ENCODE measurements around the gene RARRES2. TPM values are rescaled to one million over a fixed set of nuclear protein-coding genes. Genes with fewer than 3 reads are reported as not detected.

RARRES2 gene
- total and polyA plus RNA-seq, 2 experiments from 2014 or later = not detected

GRCh38 chr7:150330211-150330885 lies 11.1 kb downstream of the RARRES2 start:
- H2AFZ ChIP-seq = no peak overlapping the region
- TF ChIP-seq EZH2 (IDR thresholded peaks at IDR 0.05; ENCODE audit: insufficient read depth, poor library complexity, severe bottlenecking) (no peak), EZH2phosphoT487 (IDR thresholded peaks at IDR 0.05; ENCODE audit: insufficient read depth, low read depth) (no peak)
- no peak for DNase-seq
- 71 to 77% methylated on average over 19 of the region's 19 CpGs for WGBS, 2 experiments (ENCODE audit: low coverage in 1 of 2, low lambda C conversion rate in 2 of 2, missing lambda C conversion rate in 2 of 2)
- H3K9me3 ChIP-seq (ENCODE audit: low read depth) = no peaks in the 10 kb centered on the region
- no peaks in the 10 kb centered on the region for H4K20me1 ChIP-seq (ENCODE audit: insufficient read depth)
- no peak overlapping the region for H3K9ac ChIP-seq
- H3K36me3 ChIP-seq (ENCODE audit: low read depth) = no peaks in the 10 kb centered on the region
- in situ Hi-C loops (cut with MboI) = no loop called here
- H3K4me3 ChIP-seq = no peak overlapping the region
- no peaks in the 10 kb centered on the region for H3K9me2 ChIP-seq (ENCODE audit: insufficient read depth)
- no peaks in the 10 kb centered on the region for H3K79me2 ChIP-seq (ENCODE audit: insufficient read depth)
- H3K4me2 ChIP-seq (ENCODE audit: unreplicated experiment) = no peak overlapping the region
- H3F3A ChIP-seq (ENCODE audit: insufficient read depth) = no peaks in the 10 kb centered on the region
- 0 out of 2 replicates have a peak, but pooled peaks cover 2% of the 10 kb centered on the region for H3K4me1 ChIP-seq (ENCODE audit: insufficient read depth)
- H3K27ac ChIP-seq = no peak overlapping the region
- H3K27me3 ChIP-seq (replicated peaks; ENCODE audit: insufficient read depth) = peaks cover 2% of the 10 kb centered on the region; the same call in 1 of the 2 replicates

GRCh38 chr7:150329331-150330120 lies 11.9 kb downstream of the RARRES2 start:
- H2AFZ ChIP-seq = no peak overlapping the region
- no peaks in the 10 kb centered on the region for H3F3A ChIP-seq (ENCODE audit: insufficient read depth)
- no peaks in the 10 kb centered on the region for H4K20me1 ChIP-seq (ENCODE audit: insufficient read depth)
- TF ChIP-seq EZH2 (IDR thresholded peaks at IDR 0.05; ENCODE audit: insufficient read depth, poor library complexity, severe bottlenecking) (no peak), EZH2phosphoT487 (IDR thresholded peaks at IDR 0.05; ENCODE audit: insufficient read depth, low read depth) (no peak)
- no peak overlapping the region for H3K4me2 ChIP-seq (ENCODE audit: unreplicated experiment)
- no peaks in the 10 kb centered on the region for H3K79me2 ChIP-seq (ENCODE audit: insufficient read depth)
- H3K9me2 ChIP-seq (ENCODE audit: insufficient read depth) = no peaks in the 10 kb centered on the region
- DNase-seq = no peak
- no peaks in the 10 kb centered on the region for H3K9me3 ChIP-seq (ENCODE audit: low read depth)
- no peak overlapping the region for H3K4me3 ChIP-seq
- peaks cover 2% of the 10 kb centered on the region; the same call in 1 of the 2 replicates for H3K27me3 ChIP-seq (replicated peaks; ENCODE audit: insufficient read depth)
- H3K36me3 ChIP-seq (ENCODE audit: low read depth) = no peaks in the 10 kb centered on the region
- WGBS, 2 experiments (ENCODE audit: low coverage in 1 of 2, low lambda C conversion rate in 2 of 2, missing lambda C conversion rate in 2 of 2) = 66 to 71% methylated on average over 22 of the region's 22 CpGs
- no peak overlapping the region for H3K9ac ChIP-seq
- H3K4me1 ChIP-seq (ENCODE audit: insufficient read depth) = no peaks in the 10 kb centered on the region
- no peak overlapping the region for H3K27ac ChIP-seq
- in situ Hi-C loops (cut with MboI) = no loop called here

- no peak overlapping the region for H3K9ac ChIP-seq
- no peak overlapping the region for H3K27ac ChIP-seq
- no peaks in the 10 kb centered on the region for H4K20me1 ChIP-seq (ENCODE audit: insufficient read depth)
- H3K4me2 ChIP-seq (ENCODE audit: unreplicated experiment) = no peak overlapping the region
- no peaks in the 10 kb centered on the region for H3K9me2 ChIP-seq (ENCODE audit: insufficient read depth)
- WGBS, 2 experiments (ENCODE audit: low coverage in 1 of 2, low lambda C conversion rate in 2 of 2, missing lambda C conversion rate in 2 of 2) = 50 to 59% methylated on average over 3 of the region's 3 CpGs
- H3K9me3 ChIP-seq (ENCODE audit: low read depth) = no peaks in the 10 kb centered on the region
- no peak overlapping the region for H2AFZ ChIP-seq
- H3K79me2 ChIP-seq (ENCODE audit: insufficient read depth) = no peaks in the 10 kb centered on the region
- TF ChIP-seq EZH2phosphoT487 (IDR thresholded peaks at IDR 0.05; ENCODE audit: insufficient read depth, low read depth) = no peak
- no peak for TF ChIP-seq EZH2 (IDR thresholded peaks at IDR 0.05; ENCODE audit: insufficient read depth, poor library complexity, severe bottlenecking)
- no peaks in the 10 kb centered on the region for H3K36me3 ChIP-seq (ENCODE audit: low read depth)
- H3K4me3 ChIP-seq = no peak overlapping the region
- no peaks in the 10 kb centered on the region for H3K4me1 ChIP-seq (ENCODE audit: insufficient read depth)
- DNase-seq = no peak
- in situ Hi-C loops (cut with MboI) = no loop called here
- peaks cover 9% of the 10 kb centered on the region; the same call in 1 of the 2 replicates for H3K27me3 ChIP-seq (replicated peaks; ENCODE audit: insufficient read depth)
- H3F3A ChIP-seq (ENCODE audit: insufficient read depth) = no peaks in the 10 kb centered on the region
Measured at GRCh38 chr7:150327308-150327707, 14.1 kb downstream of the RARRES2 start.

- Histone ChIP-seq H2AFZ (no peak overlapping the region), H3K4me2 (ENCODE audit: unreplicated experiment) (no peak overlapping the region), H3K9me2 (ENCODE audit: insufficient read depth) (no peaks in the 10 kb centered on the region), H3K27ac (no peak overlapping the region), H3K79me2 (ENCODE audit: insufficient read depth) (no peaks in the 10 kb centered on the region), H3K36me3 (ENCODE audit: low read depth) (no peaks in the 10 kb centered on the region), H3K9ac (no peak overlapping the region), H3K27me3 (replicated peaks; ENCODE audit: insufficient read depth) (peaks cover 9% of the 10 kb centered on the region; the same call in 1 of the 2 replicates), H3K4me1 (ENCODE audit: insufficient read depth) (no peaks in the 10 kb centered on the region), H3K4me3 (no peak overlapping the region), H4K20me1 (ENCODE audit: insufficient read depth) (no peaks in the 10 kb centered on the region), H3F3A (ENCODE audit: insufficient read depth) (no peaks in the 10 kb centered on the region), H3K9me3 (ENCODE audit: low read depth) (no peaks in the 10 kb centered on the region)
- TF ChIP-seq EZH2 (IDR thresholded peaks at IDR 0.05; ENCODE audit: insufficient read depth, poor library complexity, severe bottlenecking) (no peak), EZH2phosphoT487 (IDR thresholded peaks at IDR 0.05; ENCODE audit: insufficient read depth, low read depth) (no peak)
- 51 to 53% methylated on average over 4 of the region's 4 CpGs for WGBS, 2 experiments (ENCODE audit: low coverage in 1 of 2, low lambda C conversion rate in 2 of 2, missing lambda C conversion rate in 2 of 2)
- in situ Hi-C loops (cut with MboI) = no loop called here
- no peak for DNase-seq
Measured at GRCh38 chr7:150326657-150327268, 14.7 kb downstream of the RARRES2 start.

Data from GM23248 (cell line).